Measurements from ENCODE around the gene PAK1.

Gene PAK1

DNA sequence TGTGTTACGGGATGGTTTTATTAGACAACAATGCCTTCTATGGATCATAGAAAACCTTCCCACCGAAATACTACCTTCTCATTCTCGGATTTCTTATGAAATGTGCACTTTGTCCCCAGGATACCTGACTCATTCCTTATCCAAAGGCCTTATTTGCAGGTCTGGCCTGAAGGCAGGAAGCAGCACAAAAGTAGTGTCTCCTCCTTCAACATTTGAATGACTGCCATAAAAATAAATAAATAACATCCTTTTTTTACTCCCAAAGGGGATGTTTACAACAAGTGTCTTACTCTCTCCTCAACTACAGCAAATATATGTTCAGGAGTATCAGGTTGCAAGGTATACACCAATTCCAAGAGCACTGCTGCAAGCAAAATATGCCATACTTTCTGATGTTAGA, 41.6 kb upstream of the PAK1 start:
- H3K4me2 ChIP-seq (ENCODE audit: low read length), result no peak overlapping the region
- H3K4me3 ChIP-seq (ENCODE audit: low read depth, low read length, poor library complexity, severe bottlenecking), result no peak overlapping the region
- no peaks in the 10 kb centered on the region for H4K20me1 ChIP-seq (ENCODE audit: insufficient read depth, low read length)
- H3K4me1 ChIP-seq (ENCODE audit: insufficient read depth, low read length, severe bottlenecking), result no peaks in the 10 kb centered on the region
- H3K9me3 ChIP-seq (ENCODE audit: low read length), result no peaks in the 10 kb centered on the region
- TF ChIP-seq, protein P1, sequence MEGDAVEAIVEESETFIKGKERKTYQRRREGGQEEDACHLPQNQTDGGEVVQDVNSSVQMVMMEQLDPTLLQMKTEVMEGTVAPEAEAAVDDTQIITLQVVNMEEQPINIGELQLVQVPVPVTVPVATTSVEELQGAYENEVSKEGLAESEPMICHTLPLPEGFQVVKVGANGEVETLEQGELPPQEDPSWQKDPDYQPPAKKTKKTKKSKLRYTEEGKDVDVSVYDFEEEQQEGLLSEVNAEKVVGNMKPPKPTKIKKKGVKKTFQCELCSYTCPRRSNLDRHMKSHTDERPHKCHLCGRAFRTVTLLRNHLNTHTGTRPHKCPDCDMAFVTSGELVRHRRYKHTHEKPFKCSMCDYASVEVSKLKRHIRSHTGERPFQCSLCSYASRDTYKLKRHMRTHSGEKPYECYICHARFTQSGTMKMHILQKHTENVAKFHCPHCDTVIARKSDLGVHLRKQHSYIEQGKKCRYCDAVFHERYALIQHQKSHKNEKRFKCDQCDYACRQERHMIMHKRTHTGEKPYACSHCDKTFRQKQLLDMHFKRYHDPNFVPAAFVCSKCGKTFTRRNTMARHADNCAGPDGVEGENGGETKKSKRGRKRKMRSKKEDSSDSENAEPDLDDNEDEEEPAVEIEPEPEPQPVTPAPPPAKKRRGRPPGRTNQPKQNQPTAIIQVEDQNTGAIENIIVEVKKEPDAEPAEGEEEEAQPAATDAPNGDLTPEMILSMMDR (IDR thresholded peaks at IDR 0.05; ENCODE audit: low read length), result no peak
- TF ChIP-seq EZH2 (IDR thresholded peaks at IDR 0.05; ENCODE audit: borderline replicate concordance, low read length), result no peak
- no peaks in the 10 kb centered on the region for H3K9me2 ChIP-seq (ENCODE audit: low read depth, low read length)
- H3K27ac ChIP-seq (ENCODE audit: low read depth, low read length, poor library complexity, severe bottlenecking), result no peak overlapping the region
- no peak overlapping the region for H3K9ac ChIP-seq (ENCODE audit: low read length)
- H3K36me3 ChIP-seq (ENCODE audit: insufficient read depth, low read length), result no peaks in the 10 kb centered on the region
- no peaks in the 10 kb centered on the region for H3K27me3 ChIP-seq (ENCODE audit: insufficient read depth, low read length)
- no peaks in the 10 kb centered on the region for H3K79me2 ChIP-seq (ENCODE audit: insufficient read depth, low read length)
- no peak overlapping the region for H2AFZ ChIP-seq (ENCODE audit: low read length)
- no peaks in the 10 kb centered on the region for H3F3A ChIP-seq (ENCODE audit: insufficient read depth, low read length)

DNA sequence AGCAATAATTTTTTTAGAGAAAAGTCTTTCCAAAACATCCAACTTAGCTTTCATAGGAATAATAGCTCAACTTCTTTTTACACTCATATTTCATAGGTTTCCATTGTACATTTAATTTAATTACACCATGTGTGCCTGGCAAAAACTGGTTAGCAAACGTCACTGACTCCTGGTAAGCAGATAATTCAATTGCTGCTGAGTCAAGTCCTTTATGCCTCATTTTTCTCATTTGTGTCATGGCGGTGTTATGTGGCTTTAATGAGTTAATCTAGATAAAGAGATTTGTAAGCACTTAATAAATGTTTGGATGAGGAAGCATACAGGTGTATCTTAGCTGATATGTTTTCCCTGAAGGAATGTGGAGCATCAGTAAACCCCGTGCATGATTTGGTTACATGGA, 41.2 kb upstream of the PAK1 start:
- Histone ChIP-seq H3F3A (ENCODE audit: insufficient read depth, low read length) (no peaks in the 10 kb centered on the region), H3K9ac (ENCODE audit: low read length) (no peak overlapping the region), H3K9me2 (ENCODE audit: low read depth, low read length) (no peaks in the 10 kb centered on the region), H3K79me2 (ENCODE audit: insufficient read depth, low read length) (no peaks in the 10 kb centered on the region), H3K27ac (ENCODE audit: low read depth, low read length, poor library complexity, severe bottlenecking) (no peak overlapping the region), H3K4me1 (ENCODE audit: insufficient read depth, low read length, severe bottlenecking) (no peaks in the 10 kb centered on the region), H2AFZ (ENCODE audit: low read length) (no peak overlapping the region), H3K4me3 (ENCODE audit: low read depth, low read length, poor library complexity, severe bottlenecking) (no peak overlapping the region), H3K9me3 (ENCODE audit: low read length) (no peaks in the 10 kb centered on the region), H4K20me1 (ENCODE audit: insufficient read depth, low read length) (no peaks in the 10 kb centered on the region), H3K36me3 (ENCODE audit: insufficient read depth, low read length) (no peaks in the 10 kb centered on the region), H3K4me2 (ENCODE audit: low read length) (no peak overlapping the region), H3K27me3 (ENCODE audit: insufficient read depth, low read length) (no peaks in the 10 kb centered on the region)
- TF ChIP-seq, protein P1 (IDR thresholded peaks at IDR 0.05; ENCODE audit: low read length), result no peak
- no peak for TF ChIP-seq EZH2 (IDR thresholded peaks at IDR 0.05; ENCODE audit: borderline replicate concordance, low read length)

DNA sequence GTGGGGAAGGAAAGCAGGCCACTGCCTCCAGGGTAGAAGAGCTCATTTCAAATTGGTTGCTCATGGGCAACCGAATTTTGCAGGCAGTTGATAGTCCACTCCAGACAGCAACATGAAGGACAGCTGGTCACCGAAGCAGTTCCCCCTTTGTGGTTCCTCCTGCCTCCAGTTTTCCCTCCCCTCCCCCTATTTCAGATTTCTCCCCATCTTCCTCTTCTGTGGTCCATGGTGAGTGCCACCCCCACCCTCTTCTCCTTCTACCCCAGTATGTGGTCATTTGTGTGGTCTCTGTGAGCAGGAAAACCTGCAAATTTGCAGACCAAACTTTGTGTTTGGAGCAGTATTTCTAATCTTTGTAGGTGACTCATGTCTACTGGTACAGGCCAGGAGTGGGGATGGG, 38.2 kb upstream of the PAK1 start:
- TF ChIP-seq EZH2 (IDR thresholded peaks at IDR 0.05; ENCODE audit: borderline replicate concordance, low read length), result no peak
- TF ChIP-seq, protein P1 (IDR thresholded peaks at IDR 0.05; ENCODE audit: low read length), result no peak
- Histone ChIP-seq H2AFZ (ENCODE audit: low read length) (no peak overlapping the region), H3K4me1 (ENCODE audit: insufficient read depth, low read length, severe bottlenecking) (no peaks in the 10 kb centered on the region), H3K9me2 (ENCODE audit: low read depth, low read length) (no peaks in the 10 kb centered on the region), H3K4me2 (ENCODE audit: low read length) (no peak overlapping the region), H3F3A (ENCODE audit: insufficient read depth, low read length) (no peaks in the 10 kb centered on the region), H3K4me3 (ENCODE audit: low read depth, low read length, poor library complexity, severe bottlenecking) (no peak overlapping the region), H3K79me2 (ENCODE audit: insufficient read depth, low read length) (no peaks in the 10 kb centered on the region), H3K27ac (ENCODE audit: low read depth, low read length, poor library complexity, severe bottlenecking) (no peak overlapping the region), H4K20me1 (ENCODE audit: insufficient read depth, low read length) (no peaks in the 10 kb centered on the region), H3K9me3 (ENCODE audit: low read length) (no peaks in the 10 kb centered on the region), H3K27me3 (ENCODE audit: insufficient read depth, low read length) (no peaks in the 10 kb centered on the region), H3K36me3 (ENCODE audit: insufficient read depth, low read length) (no peaks in the 10 kb centered on the region), H3K9ac (ENCODE audit: low read length) (no peak overlapping the region)
